NCI-H2196 treated with DMSO at 0.1 percent for 48 hours (cell line): Measurements from ENCODE around the gene NPM3.
A peak's percentile ranks its signal among the peaks of the same experiment; 100 is the strongest.

Experiments used
- DNase-seq: peaks from one replicate; lab custom pipeline; 2025; ENCODE audit not compliant: unreplicated experiment; lab: John Stamatoyannopoulos, UW

The NPM3 gene

GRCh38 chr10:101782811-101783735 lies at the start of gene NPM3:
Gene NPM3, minus strand, starts transcription at chr10:101783446. Its CDS starts 56 bp downstream, at chr10:101783390.
- DNase-seq: peak; percentile 15

DNA sequence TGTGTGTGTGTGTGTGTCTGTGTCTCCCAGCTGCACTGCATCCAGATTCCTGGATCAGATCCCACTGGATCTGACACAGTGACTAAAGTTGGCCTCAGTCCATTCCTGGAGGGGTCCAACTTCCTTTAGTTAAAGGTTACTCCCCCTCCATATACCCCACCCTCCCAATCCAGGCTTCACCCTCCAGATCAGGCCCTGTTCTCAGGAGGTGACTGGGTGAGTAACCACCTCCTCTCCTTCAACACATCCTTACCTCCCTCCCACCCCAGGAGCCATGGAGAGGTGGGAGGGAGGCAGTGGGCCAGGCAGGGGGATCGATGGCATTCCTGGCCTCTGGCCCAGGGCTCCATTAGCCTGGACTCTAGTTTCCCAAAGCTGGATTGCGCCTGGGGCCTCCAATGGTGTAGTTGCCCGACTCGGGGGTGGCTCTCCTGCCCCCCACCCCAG lies 49.1 kb upstream of the NPM3 start:
- DNase-seq: no peak

DNA sequence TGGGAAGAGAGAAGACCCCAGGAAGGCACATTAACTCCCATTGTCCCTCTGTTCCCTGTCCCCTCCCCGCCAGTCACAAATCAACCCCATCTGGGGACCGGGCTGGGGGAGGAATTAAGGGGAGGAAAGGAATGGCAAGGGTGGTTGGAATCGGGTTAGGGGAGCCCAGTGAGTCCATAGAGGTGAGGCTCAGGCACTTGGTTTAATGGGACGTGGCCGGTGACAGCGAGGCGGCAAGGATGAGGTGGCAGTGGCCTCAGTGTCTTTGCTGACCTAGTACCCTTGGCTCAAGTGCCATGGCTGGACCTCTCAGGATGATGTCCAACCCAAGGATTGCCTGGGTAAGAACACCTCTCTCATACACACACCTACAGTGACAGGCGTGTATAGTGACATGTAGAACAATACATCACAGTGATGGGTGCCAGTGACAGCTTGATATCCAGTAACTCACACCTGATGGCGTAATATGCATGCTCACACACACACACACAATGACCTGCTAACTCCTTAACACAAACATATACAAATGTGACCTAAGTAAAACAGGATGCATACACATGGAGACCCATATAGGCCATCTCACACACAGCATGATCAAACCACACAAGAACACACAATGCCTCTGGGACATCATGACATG lies 48.0 kb upstream of the NPM3 start:
- no peak for DNase-seq

DNA sequence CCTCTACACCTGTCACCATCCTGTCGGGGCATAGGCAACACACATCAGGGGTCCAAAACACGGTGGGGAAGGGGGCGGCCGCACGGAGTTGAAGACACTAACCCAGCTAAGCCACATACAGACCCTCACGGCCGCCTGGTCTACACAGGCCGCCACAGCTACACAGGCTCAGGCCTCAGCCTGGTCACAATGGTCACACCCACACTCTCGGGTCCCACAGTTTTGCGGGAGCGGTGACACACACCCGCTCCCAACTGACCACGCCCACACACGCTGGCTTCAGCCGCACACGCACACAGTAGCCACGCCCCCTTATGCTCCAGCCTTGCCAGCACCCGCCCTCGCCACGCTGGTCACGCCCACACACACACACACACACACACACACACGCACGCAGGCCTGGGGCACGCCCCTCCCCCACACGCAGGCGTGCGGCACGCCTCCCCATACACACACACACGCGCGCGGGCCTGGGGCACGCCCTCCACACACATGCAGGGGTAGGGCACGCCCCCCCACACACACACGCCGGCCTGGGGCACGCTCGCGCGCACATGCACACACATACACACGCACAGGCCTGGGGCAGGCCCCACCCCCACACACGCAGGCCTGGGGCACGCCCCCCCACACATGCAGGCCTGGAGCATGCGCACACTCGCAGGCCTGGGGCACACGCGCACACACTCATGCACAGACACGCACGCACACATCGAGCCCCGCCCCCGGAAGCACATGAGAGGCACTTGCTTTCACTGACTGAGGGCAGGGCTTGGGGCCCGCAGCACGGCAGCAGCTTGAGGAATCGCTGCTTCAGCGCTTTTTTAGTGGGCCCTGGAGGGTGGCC lies 47.3 kb upstream of the NPM3 start:
- DNase-seq: peak; percentile 78

- no peak for DNase-seq
Observed at GRCh38 chr10:101829561-101830315, 46.5 kb upstream of the NPM3 start.

DNA sequence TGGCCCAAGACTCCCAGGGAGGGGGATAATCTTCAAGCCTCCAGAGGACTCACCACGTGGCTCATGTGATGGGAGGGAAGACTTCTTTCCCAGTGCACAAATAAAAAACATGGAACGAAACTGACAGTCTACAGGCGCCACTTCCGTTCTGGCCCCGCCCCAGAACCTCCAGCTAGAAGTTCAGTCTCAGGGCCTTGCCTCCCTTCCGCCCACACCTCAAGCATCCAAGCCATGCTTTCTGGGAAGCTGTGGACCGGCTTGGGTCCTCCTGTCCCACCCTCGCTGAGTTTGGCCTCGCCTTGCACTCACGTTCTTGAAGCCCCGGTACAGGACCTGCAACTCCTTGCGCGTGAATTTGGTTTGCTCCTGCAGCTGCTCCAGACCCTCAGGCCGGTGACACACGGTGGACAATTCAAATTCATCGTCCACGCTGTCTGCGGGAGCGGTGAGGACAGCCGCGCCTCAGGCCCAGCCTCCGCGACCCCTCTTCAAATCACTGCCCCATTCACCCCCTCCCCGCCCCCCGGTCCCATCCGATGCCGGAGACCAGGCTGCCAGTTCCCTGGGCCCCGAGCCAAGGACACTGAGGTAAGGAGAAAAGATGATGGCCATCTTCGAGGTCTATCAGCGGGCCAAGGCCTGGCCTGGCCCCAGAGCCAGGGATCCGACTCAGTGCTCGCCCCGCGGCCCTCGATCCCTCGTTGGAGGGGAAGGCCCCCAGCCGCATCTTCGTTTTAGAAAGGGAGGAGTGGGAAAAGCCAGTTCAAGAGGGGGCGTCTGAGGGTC lies 45.7 kb upstream of the NPM3 start:
- DNase-seq: no peak

- DNase-seq: no peak
Observed at GRCh38 chr10:101827919-101828600, 44.8 kb upstream of the NPM3 start.

DNA sequence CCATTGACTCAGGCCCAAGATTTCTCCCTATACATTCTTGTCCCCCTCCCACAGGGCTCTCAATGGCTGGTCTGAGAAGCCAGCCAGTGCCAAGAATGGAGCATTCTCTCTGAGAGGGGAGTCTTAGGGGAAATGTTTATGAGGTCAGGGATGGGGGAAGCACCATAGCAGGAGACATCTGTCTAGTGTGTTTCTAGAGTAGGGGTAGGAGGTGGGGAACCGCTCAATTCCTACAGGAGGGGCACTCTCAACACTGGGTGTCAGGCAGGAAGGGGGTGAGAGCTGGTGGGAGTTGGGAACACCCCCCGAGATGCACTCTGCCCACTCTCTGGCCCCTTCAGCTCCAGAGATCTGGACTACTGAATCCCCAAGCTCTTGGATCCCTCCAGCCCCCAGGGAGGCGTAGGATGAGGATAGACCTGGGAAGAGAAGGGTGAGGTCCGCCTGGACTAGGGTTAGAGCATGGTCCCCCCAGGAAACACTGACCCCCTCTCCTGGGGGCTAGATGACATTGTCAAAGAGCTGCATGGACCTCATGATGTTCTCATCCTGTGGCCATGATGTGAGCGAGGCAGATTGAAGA lies 43.7 kb upstream of the NPM3 start:
- DNase-seq: no peak

DNA sequence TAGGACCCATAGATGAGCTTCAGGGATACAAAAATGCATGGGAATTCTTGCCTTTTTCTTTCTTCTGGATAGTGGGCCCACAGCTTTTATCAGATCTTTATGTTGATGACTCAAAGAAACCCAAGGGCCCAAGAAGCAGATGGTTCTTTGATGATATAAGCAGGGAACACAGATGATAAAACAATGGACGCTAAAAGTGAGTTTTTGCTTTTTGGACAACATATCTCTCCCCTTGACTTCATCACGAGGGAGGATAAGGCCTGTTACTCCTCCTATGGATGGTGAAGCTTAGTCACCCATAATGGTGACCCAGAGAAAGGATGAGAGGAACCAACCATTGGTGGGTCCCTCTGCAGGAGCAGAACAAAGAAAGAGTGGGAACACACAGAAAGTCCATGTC lies 41.5 kb upstream of the NPM3 start:
- DNase-seq: no peak

DNA sequence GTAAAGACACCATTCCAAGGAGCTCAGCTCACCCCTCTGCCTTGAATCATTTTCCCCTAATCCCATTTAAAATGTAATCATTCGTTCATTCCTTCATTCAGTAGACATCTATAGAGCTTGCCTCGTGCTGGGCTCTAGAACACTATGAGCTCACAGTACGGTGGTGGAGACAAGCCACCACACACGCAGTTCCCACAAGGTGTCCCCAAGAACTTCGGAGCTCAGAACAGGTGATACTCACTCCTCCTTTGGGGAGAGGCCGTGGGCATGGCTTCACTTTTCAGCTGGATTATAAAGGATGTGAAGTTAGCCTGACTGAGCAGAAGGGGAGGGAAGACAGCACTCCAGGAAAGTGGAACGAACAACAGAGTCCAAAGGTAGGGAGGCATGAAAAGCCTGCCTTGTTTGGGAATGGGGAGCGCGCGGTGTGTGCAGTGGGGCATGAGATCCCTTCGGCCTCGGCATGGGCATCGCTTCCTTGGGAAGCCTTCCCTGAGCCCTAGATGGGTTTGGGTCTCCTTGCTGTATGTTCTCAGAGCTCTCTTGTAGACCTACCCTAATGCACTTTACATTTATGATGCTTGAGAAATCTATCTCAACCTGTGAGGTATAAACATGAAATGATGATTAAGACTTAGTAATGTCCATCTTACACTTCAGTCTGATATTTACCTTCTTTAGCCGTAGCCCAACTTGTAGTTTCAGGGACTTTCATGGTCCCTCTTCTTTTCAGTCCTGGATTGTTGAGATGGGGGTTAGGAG lies 35.8 kb upstream of the NPM3 start:
- no peak for DNase-seq

DNA sequence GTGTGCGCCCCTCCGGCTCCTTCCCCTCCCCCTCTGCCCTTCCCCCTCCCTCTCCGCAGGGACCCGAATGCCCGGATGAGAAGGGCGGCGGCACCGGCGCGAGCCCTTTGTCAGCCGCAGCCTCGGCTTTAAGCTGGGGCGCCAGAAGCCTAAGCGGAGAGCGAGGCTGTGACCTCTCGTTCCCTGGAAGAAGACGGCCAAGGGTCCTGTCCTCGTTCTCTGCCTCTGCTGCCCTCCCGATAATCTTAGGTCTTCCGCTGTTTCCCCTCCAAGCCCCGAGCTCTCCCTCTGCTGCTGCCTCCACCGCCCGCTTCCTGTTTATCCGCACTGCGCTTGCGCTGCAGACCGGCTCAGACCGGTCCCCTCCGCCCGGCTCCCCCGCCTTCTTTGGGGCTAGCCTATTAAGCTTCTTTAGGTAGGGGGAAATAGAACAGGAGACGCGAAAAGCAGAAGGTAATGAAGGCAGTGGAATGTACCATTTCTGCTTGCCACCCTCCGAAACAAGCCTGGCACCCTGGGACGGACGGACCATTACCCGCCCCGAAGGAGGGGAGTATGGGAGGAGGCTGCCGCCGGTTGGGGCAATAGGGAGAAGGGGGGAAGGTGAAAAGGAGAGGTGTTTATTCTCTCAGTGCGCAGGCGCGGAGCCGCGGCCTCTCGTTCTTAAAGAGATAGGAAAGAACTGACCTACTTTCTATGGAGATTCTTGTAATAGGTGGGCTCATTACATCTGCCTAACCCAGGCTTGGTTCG lies 35.0 kb upstream of the NPM3 start, which contains the start of gene OGA:
Gene OGA (minus strand): TSS at position 326 of the 753 bp plus-strand sequence. CDS start 422 bp downstream, outside the sequence.
- DNase-seq: peak; percentile 90

- no peak for DNase-seq
Observed at GRCh38 chr10:101817337-101818118, 34.3 kb upstream of the NPM3 start.

GRCh38 chr10:101816913-101817336 lies 33.7 kb upstream of the NPM3 start:
- no peak for DNase-seq

GRCh38 chr10:101816376-101816775 lies 33.1 kb upstream of the NPM3 start:
- DNase-seq: no peak

GRCh38 chr10:101814466-101815071 lies 31.3 kb upstream of the NPM3 start:
- no peak for DNase-seq

GRCh38 chr10:101812606-101813005 lies 29.4 kb upstream of the NPM3 start:
- DNase-seq: no peak
